Measurements from ENCODE around the gene GABRA4. TPM values are rescaled to one million over a fixed set of nuclear protein-coding genes. Genes with fewer than 3 reads are reported as not detected.

GABRA4 gene
- polyA plus RNA-seq, 1 experiment = not detected

- Histone ChIP-seq H3K27me3 (ENCODE audit: control insufficient read depth, insufficient read depth, low read length) (no peaks in the 10 kb centered on the region), H3K4me3 (ENCODE audit: low read depth, low read length) (no peak overlapping the region), H3K36me3 (ENCODE audit: control insufficient read depth, insufficient read depth, low read length) (no peaks in the 10 kb centered on the region)
- CTCF ChIA-PET = no interaction called here
- POLR2A ChIA-PET = no interaction called here
- TF ChIP-seq CTCF (IDR thresholded peaks at IDR 0.05; ENCODE audit: insufficient read depth, low read depth, low read length) = no peak
- DNase-seq (ENCODE audit: low read depth) = no peak
Observed at GRCh38 chr4:46955601-46956000, 37.8 kb downstream of the GABRA4 start.

GRCh38 chr4:46954643-46955042 lies 38.7 kb downstream of the GABRA4 start:
- H3K4me3 ChIP-seq (ENCODE audit: low read depth, low read length) = no peak overlapping the region
- no peaks in the 10 kb centered on the region for H3K27me3 ChIP-seq (ENCODE audit: control insufficient read depth, insufficient read depth, low read length)
- no peak for TF ChIP-seq CTCF (IDR thresholded peaks at IDR 0.05; ENCODE audit: insufficient read depth, low read depth, low read length)
- DNase-seq (ENCODE audit: low read depth) = no peak
- H3K36me3 ChIP-seq (ENCODE audit: control insufficient read depth, insufficient read depth, low read length) = no peaks in the 10 kb centered on the region
- CTCF ChIA-PET = interaction anchor here (1.0 kb wide), 1 partner anchor 25 kb away, joined by 3 read pairs; no protein-coding TSS in a partner anchor
- POLR2A ChIA-PET = no interaction called here

GRCh38 chr4:46953564-46953963 lies 39.8 kb downstream of the GABRA4 start:
- Histone ChIP-seq H3K36me3 (ENCODE audit: control insufficient read depth, insufficient read depth, low read length) (no peaks in the 10 kb centered on the region), H3K27me3 (ENCODE audit: control insufficient read depth, insufficient read depth, low read length) (no peaks in the 10 kb centered on the region), H3K4me3 (ENCODE audit: low read depth, low read length) (no peak overlapping the region)
- TF ChIP-seq CTCF (IDR thresholded peaks at IDR 0.05; ENCODE audit: insufficient read depth, low read depth, low read length) = no peak
- POLR2A ChIA-PET = no interaction called here
- DNase-seq (ENCODE audit: low read depth) = no peak
- CTCF ChIA-PET = no interaction called here

- DNase-seq (ENCODE audit: low read depth) = no peak
- ChIA-PET CTCF (interaction anchor here (0.7 kb wide), 1 partner anchor 422 kb away, joined by 3 read pairs; no protein-coding TSS in a partner anchor), POLR2A (no interaction called here)
- Histone ChIP-seq H3K27me3 (ENCODE audit: control insufficient read depth, insufficient read depth, low read length) (no peaks in the 10 kb centered on the region), H3K36me3 (ENCODE audit: control insufficient read depth, insufficient read depth, low read length) (no peaks in the 10 kb centered on the region), H3K4me3 (ENCODE audit: low read depth, low read length) (no peak overlapping the region)
- no peak for TF ChIP-seq CTCF (IDR thresholded peaks at IDR 0.05; ENCODE audit: insufficient read depth, low read depth, low read length)
Observed at GRCh38 chr4:46952451-46952850, 40.9 kb downstream of the GABRA4 start.

GRCh38 chr4:46950826-46951225 lies 42.6 kb downstream of the GABRA4 start:
- CTCF ChIA-PET = no interaction called here
- H3K36me3 ChIP-seq (ENCODE audit: control insufficient read depth, insufficient read depth, low read length) = no peaks in the 10 kb centered on the region
- DNase-seq (ENCODE audit: low read depth) = no peak
- H3K27me3 ChIP-seq (ENCODE audit: control insufficient read depth, insufficient read depth, low read length) = no peaks in the 10 kb centered on the region
- TF ChIP-seq CTCF (IDR thresholded peaks at IDR 0.05; ENCODE audit: insufficient read depth, low read depth, low read length) = no peak
- POLR2A ChIA-PET = no interaction called here
- no peak overlapping the region for H3K4me3 ChIP-seq (ENCODE audit: low read depth, low read length)
